HepG2 (cell line): ENCODE data around the gene CAPN6.

Experiments
- CREB3 ChIP-seq: sonication (generic); formaldehyde crosslinking; IDR thresholded peaks from 2 replicates; pipeline ENCODE4 v1.5.0; 2020; ENCODE audit warnings: missing genetic modification reagents
- RERE ChIP-seq: IDR thresholded peaks from 2 replicates; pipeline ENCODE4 v1.6.1; 2016; ENCODE audit warnings: low read depth, missing genetic modification reagents, missing compliant biosample characterization
- TCF7 ChIP-seq: sonication (generic); IDR thresholded peaks from 2 replicates; pipeline ENCODE4 v1.6.1; 2016; ENCODE audit warnings: antibody characterized with exemption, low read depth
- ZMYM4 ChIP-seq: sonication (generic); formaldehyde crosslinking; IDR thresholded peaks from 2 replicates; pipeline ENCODE4 v1.8.1; 2023; ENCODE audit warnings: mild to moderate bottlenecking, missing genetic modification reagents
- TF ChIP-seq, protein P1 (sequence below): sonication (generic); formaldehyde crosslinking; IDR thresholded peaks from 2 replicates; pipeline ENCODE4 v1.9.0; 2021; ENCODE audit warnings: mild to moderate bottlenecking, missing genetic modification reagents

- no peak for TF ChIP-seq ZMYM4 (CRISPR knock-in tag)
- TF ChIP-seq, protein P1, sequence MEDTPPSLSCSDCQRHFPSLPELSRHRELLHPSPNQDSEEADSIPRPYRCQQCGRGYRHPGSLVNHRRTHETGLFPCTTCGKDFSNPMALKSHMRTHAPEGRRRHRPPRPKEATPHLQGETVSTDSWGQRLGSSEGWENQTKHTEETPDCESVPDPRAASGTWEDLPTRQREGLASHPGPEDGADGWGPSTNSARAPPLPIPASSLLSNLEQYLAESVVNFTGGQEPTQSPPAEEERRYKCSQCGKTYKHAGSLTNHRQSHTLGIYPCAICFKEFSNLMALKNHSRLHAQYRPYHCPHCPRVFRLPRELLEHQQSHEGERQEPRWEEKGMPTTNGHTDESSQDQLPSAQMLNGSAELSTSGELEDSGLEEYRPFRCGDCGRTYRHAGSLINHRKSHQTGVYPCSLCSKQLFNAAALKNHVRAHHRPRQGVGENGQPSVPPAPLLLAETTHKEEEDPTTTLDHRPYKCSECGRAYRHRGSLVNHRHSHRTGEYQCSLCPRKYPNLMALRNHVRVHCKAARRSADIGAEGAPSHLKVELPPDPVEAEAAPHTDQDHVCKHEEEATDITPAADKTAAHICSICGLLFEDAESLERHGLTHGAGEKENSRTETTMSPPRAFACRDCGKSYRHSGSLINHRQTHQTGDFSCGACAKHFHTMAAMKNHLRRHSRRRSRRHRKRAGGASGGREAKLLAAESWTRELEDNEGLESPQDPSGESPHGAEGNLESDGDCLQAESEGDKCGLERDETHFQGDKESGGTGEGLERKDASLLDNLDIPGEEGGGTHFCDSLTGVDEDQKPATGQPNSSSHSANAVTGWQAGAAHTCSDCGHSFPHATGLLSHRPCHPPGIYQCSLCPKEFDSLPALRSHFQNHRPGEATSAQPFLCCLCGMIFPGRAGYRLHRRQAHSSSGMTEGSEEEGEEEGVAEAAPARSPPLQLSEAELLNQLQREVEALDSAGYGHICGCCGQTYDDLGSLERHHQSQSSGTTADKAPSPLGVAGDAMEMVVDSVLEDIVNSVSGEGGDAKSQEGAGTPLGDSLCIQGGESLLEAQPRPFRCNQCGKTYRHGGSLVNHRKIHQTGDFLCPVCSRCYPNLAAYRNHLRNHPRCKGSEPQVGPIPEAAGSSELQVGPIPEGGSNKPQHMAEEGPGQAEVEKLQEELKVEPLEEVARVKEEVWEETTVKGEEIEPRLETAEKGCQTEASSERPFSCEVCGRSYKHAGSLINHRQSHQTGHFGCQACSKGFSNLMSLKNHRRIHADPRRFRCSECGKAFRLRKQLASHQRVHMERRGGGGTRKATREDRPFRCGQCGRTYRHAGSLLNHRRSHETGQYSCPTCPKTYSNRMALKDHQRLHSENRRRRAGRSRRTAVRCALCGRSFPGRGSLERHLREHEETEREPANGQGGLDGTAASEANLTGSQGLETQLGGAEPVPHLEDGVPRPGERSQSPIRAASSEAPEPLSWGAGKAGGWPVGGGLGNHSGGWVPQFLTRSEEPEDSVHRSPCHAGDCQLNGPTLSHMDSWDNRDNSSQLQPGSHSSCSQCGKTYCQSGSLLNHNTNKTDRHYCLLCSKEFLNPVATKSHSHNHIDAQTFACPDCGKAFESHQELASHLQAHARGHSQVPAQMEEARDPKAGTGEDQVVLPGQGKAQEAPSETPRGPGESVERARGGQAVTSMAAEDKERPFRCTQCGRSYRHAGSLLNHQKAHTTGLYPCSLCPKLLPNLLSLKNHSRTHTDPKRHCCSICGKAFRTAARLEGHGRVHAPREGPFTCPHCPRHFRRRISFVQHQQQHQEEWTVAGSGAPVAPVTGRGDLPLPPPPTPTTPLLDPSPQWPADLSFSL (CRISPR knock-in tag) = no peak
- no peak for TF ChIP-seq TCF7
- TF ChIP-seq RERE = no peak
- TF ChIP-seq CREB3 (CRISPR knock-in tag) = no peak
Measured at GRCh38 chrX:111260451-111260850, 9.8 kb downstream of the CAPN6 start.
